ENCODE results near the gene TMEM259. TPM values are rescaled to one million over a fixed set of nuclear protein-coding genes. Genes with fewer than 3 reads are reported as not detected.

TMEM259 gene
- total and polyA plus RNA-seq, 2 of the 13 experiments (the other 11 are each of a cell fraction or from before 2014, with no cell fraction given) = 64.7 to 164 TPM

DNA sequence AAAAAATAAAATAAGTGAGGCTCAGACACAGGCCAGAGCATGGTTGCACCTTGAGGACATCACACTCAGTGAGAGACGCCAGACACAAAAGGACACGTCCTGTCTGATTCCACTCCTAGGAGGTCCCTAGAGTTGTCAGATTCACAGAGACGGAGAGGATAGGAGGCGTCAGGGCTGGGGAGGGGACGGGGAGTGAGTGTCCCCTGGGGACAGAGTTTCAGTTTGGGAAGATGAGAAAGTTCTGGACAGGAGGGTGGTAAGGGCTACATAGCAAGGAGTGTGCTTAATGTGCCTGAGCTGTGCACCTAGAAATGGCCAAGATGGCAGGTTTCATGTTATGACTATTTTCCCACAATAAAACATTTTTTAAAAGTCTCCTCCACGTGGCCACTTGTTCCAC, 22.9 kb downstream of the TMEM259 start:
- intact Hi-C loops (cut with micrococcal nuclease; ENCODE audit: unreplicated experiment) = loop anchor here (10.0 kb wide), 1 partner anchor 213 kb away; no protein-coding TSS in a partner anchor
- WGBS (ENCODE audit: low lambda C conversion rate) = 30% methylated on average over 5 of the region's 6 CpGs

DNA sequence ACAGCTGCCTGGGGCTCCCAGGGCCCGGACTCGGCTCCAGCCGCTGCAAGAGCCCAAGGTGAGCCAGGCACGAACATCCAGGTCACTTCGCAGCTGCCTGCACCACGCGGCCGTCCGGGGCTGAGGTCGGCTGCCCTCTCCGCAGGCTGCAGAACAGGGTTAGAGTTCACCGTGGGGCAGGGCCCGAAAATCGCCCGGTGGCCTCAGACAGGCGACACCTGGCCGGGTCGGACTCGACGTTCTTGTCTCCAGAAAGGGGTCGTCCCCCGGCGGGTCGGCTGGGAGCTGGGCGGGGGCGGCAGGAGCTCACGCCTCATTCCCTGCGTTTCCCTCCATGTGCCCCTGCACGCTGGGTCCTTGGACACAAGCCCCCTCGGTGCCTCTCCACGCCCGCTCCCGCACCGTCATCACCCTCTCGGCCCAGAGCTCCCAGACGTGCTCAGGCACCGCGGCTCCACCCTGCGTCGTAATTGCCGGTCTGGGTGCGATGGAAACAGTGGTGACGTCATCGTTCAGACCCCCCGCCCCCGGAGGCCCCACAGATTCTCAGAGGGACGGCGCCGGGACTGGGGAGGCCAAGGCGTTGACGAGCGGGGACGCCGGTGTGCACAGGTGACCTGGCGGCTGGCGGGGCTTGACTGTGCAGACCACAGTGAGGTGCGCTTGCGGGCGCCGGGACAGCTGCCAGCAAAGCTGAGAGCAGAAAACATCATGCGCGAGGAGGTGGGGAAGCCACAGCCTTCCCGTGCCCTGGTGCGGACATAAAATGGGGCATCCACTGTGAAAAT, 24.7 kb downstream of the TMEM259 start:
- Histone ChIP-seq H3K9me3 (ENCODE audit: low read length) (no peaks in the 10 kb centered on the region), H3K4me2 (ENCODE audit: low read depth, low read length) (peak overlapping the region; percentile 45), H4K20me1 (ENCODE audit: insufficient read depth, low read length) (peaks cover 6% of the 10 kb centered on the region; the same call in 1 of the 2 replicates), H3K4me3 (replicated peaks in 1 of 3; ENCODE audit: insufficient read depth in 1 of 3, low read depth in 2 of 3, low read length in 3 of 3) (no peak overlapping the region), H3K9ac (ENCODE audit: insufficient read depth, low read depth, low read length) (no peak overlapping the region), H3K79me2 (ENCODE audit: insufficient read depth, low read length) (no peaks in the 10 kb centered on the region), H3K4me1 (ENCODE audit: insufficient read depth, low read length) (peaks cover 47% of the 10 kb centered on the region), H3K27ac (ENCODE audit: extremely low read length, insufficient read depth, low read length) (no peak overlapping the region), H3K27me3 (ENCODE audit: control insufficient read depth in 1 of 2, insufficient read depth in 2 of 2, low read length in 2 of 2) (peaks cover 3 to 19% of the 10 kb centered on the region in 2 experiments; a peak in 4 of 5 replicates), H3K36me3 (replicated peaks in 1 of 2; ENCODE audit: control insufficient read depth in 1 of 2, insufficient read depth in 2 of 2, low read length in 2 of 2) (peaks cover 0 to 5% of the 10 kb centered on the region in 2 experiments; a peak in 1 of 5 replicates), H2AFZ (ENCODE audit: low read length) (no peak overlapping the region)
- no peak for DNase-seq (ENCODE audit: low spot score)
- FAIRE-seq = no peak
- ATAC-seq = no peak
- intact Hi-C loops (cut with micrococcal nuclease; ENCODE audit: unreplicated experiment) (loop anchor here (10.0 kb wide), 1 partner anchor 211 kb away; no protein-coding TSS in a partner anchor), in situ Hi-C loops (cut with HindIII; ENCODE audit: extremely low pct_ligation_motif_present, low pct_unique_long_range_greater_than_20kb) (no loop called here)
- no TSS peak for BruUV-seq (replicated peaks)
- CTCF ChIA-PET (ENCODE audit: low intra/inter-chr PET ratio, low total read pairs) = no interaction called here
- 53% methylated on average over 33 of the region's 64 CpGs for WGBS (ENCODE audit: low lambda C conversion rate)
- POLR2A ChIA-PET = interaction anchor here (1.5 kb wide), 1 partner anchor 73 kb away, joined by 4 read pairs; no protein-coding TSS in a partner anchor
- TF ChIP-seq, protein P1, sequence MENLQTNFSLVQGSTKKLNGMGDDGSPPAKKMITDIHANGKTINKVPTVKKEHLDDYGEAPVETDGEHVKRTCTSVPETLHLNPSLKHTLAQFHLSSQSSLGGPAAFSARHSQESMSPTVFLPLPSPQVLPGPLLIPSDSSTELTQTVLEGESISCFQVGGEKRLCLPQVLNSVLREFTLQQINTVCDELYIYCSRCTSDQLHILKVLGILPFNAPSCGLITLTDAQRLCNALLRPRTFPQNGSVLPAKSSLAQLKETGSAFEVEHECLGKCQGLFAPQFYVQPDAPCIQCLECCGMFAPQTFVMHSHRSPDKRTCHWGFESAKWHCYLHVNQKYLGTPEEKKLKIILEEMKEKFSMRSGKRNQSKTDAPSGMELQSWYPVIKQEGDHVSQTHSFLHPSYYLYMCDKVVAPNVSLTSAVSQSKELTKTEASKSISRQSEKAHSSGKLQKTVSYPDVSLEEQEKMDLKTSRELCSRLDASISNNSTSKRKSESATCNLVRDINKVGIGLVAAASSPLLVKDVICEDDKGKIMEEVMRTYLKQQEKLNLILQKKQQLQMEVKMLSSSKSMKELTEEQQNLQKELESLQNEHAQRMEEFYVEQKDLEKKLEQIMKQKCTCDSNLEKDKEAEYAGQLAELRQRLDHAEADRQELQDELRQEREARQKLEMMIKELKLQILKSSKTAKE (CRISPR knock-in tag; IDR thresholded peaks at IDR 0.05; ENCODE audit: borderline replicate concordance) = 0 out of 2 replicates have a peak, but pooled peaks have one; percentile 15
- TF ChIP-seq, protein P2, sequence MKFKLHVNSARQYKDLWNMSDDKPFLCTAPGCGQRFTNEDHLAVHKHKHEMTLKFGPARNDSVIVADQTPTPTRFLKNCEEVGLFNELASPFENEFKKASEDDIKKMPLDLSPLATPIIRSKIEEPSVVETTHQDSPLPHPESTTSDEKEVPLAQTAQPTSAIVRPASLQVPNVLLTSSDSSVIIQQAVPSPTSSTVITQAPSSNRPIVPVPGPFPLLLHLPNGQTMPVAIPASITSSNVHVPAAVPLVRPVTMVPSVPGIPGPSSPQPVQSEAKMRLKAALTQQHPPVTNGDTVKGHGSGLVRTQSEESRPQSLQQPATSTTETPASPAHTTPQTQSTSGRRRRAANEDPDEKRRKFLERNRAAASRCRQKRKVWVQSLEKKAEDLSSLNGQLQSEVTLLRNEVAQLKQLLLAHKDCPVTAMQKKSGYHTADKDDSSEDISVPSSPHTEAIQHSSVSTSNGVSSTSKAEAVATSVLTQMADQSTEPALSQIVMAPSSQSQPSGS (CRISPR knock-in tag; IDR thresholded peaks at IDR 0.05) = 0 out of 2 replicates have a peak, but pooled peaks have one; percentile 44
- TF ChIP-seq MYNN (CRISPR knock-in tag; IDR thresholded peaks at IDR 0.05; ENCODE audit: low read depth) (no peak), BORCS8-MEF2B (CRISPR knock-in tag; IDR thresholded peaks at IDR 0.05) (0 out of 2 replicates have a peak, but pooled peaks have one; percentile 18), MXD1 (CRISPR knock-in tag; IDR thresholded peaks at IDR 0.05) (no peak), CBFB (CRISPR knock-in tag; IDR thresholded peaks at IDR 0.05) (no peak)

More for the DNA sequence above, 22.9 kb downstream of the TMEM259 start:
- no TSS peak for BruUV-seq (replicated peaks)
- no peak overlapping the region for H2AFZ ChIP-seq (ENCODE audit: low read length)
- FAIRE-seq (no peak), ATAC-seq (no peak), DNase-seq (ENCODE audit: low spot score) (no peak)
- H3K4me1 ChIP-seq (ENCODE audit: insufficient read depth, low read length) = peaks cover 38% of the 10 kb centered on the region
- peaks cover 9 to 30% of the 10 kb centered on the region in 2 experiments for H3K27me3 ChIP-seq (ENCODE audit: control insufficient read depth in 1 of 2, insufficient read depth in 2 of 2, low read length in 2 of 2)
- CTCF ChIA-PET (ENCODE audit: low intra/inter-chr PET ratio, low total read pairs) = no interaction called here
- H3K9ac ChIP-seq (ENCODE audit: insufficient read depth, low read depth, low read length) = no peak overlapping the region
- no peak overlapping the region for H3K4me3 ChIP-seq (replicated peaks in 1 of 3; ENCODE audit: insufficient read depth in 1 of 3, low read depth in 2 of 3, low read length in 3 of 3)
- no peaks in the 10 kb centered on the region for H3K79me2 ChIP-seq (ENCODE audit: insufficient read depth, low read length)
- no peaks in the 10 kb centered on the region for H3K9me3 ChIP-seq (ENCODE audit: low read length)
- POLR2A ChIA-PET = interaction anchor here (1.4 kb wide), 1 partner anchor 14 kb away, joined by 4 read pairs; the partner anchor contains the start of gene WDR18
- no peak overlapping the region for H3K4me2 ChIP-seq (ENCODE audit: low read depth, low read length)
- H3K27ac ChIP-seq (ENCODE audit: extremely low read length, insufficient read depth, low read length) = no peak overlapping the region
- in situ Hi-C loops (cut with HindIII; ENCODE audit: extremely low pct_ligation_motif_present, low pct_unique_long_range_greater_than_20kb) = no loop called here
- TF ChIP-seq ZNF605 (CRISPR knock-in tag; IDR thresholded peaks at IDR 0.05) (no peak), SMARCC2 (IDR thresholded peaks at IDR 0.05) (no peak), SMYD3 (CRISPR knock-in tag; IDR thresholded peaks at IDR 0.05) (no peak), KDM2A (CRISPR knock-in tag; IDR thresholded peaks at IDR 0.05; ENCODE audit: borderline replicate concordance, low read depth) (0 out of 2 replicates have a peak, but pooled peaks have one; percentile 25), ZNF660 (CRISPR knock-in tag; IDR thresholded peaks at IDR 0.05; ENCODE audit: borderline replicate concordance, low read depth) (no peak), XRCC5 (optimal IDR thresholded peaks at IDR 0.05; ENCODE audit: low read length) (no peak)
- TF ChIP-seq, protein P3, sequence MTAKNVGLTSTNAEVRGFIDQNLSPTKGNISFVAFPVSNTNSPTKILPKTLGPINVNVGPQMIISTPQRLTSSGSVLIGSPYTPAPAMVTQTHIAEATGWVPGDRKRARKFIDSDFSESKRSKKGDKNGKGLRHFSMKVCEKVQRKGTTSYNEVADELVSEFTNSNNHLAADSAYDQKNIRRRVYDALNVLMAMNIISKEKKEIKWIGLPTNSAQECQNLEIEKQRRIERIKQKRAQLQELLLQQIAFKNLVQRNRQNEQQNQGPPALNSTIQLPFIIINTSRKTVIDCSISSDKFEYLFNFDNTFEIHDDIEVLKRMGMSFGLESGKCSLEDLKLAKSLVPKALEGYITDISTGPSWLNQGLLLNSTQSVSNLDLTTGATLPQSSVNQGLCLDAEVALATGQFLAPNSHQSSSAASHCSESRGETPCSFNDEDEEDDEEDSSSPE (CRISPR knock-in tag; IDR thresholded peaks at IDR 0.05) = no peak
- no peaks in the 10 kb centered on the region for H3K36me3 ChIP-seq (replicated peaks in 1 of 2; ENCODE audit: control insufficient read depth in 1 of 2, insufficient read depth in 2 of 2, low read length in 2 of 2)
- H4K20me1 ChIP-seq (ENCODE audit: insufficient read depth, low read length) = no peaks in the 10 kb centered on the region

Data from HepG2 (cell line).